Measurements from ENCODE around the gene RNPEP. TPM values are rescaled to one million over a fixed set of nuclear protein-coding genes. Genes with fewer than 3 reads are reported as not detected.

Gene RNPEP
- total and polyA plus RNA-seq, 8 donors: 19.8 to 43.5 (median 28.0) TPM

DNA sequence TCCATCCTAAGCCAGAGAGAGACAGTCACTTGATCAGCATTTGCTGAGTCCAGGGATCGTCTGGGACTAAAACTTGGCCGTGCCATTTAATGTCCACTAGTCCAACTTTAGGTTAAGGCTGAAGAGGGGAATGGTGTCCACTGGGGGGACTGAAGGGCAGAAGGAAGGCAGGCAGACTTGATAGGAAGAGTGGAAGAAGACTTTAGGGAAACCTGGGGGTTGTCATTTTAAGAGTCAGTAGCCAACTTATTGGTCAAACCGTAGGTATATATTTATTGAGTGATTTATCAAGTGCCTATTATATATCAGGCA lies 34.8 kb upstream of the RNPEP start:
- ATAC-seq: no peak
- DNase-seq: no peak
- H3K4me3 ChIP-seq: no peak overlapping the region
- FAIRE-seq: no peak
- H3K4me1 ChIP-seq: no peaks in the 10 kb centered on the region
- no peaks in the 10 kb centered on the region for H3K9me3 ChIP-seq
- peaks cover 0 to 4% (median 0%) of the 10 kb centered on the region in 4 donors for H3K27me3 ChIP-seq
- TF ChIP-seq CTCF (IDR thresholded peaks at IDR 0.05): no peak
- H3K27ac ChIP-seq: no peak overlapping the region
- no peaks in the 10 kb centered on the region for H3K36me3 ChIP-seq
- intact Hi-C loops (cut with DNase I): no loop called here
- WGBS, 2 donors: 34 to 46% methylated on average over 3 of the region's 3 CpGs

DNA sequence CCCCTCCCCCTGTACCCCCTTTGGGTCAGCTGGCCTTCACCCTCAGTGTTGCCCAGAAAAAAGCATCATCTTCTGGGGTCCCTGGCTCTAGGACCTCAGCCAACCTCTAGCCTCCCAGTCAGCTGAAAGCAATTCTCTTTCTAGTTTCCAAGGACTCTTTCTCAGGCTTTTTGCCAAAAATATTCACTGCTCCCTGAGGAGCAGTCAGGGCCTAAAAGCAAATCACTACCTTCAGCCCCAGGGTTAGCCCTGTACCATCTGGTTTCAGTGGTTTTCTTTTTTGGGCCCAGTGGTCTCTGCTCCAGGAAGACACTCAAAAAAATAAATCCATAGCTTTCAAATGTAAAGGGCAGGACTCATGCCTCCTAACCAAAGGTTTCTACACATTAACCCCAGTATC lies 33.0 kb upstream of the RNPEP start:
- TF ChIP-seq CTCF (IDR thresholded peaks at IDR 0.05): no peak

GRCh38 chr1:201954263-201955008 lies 28.0 kb upstream of the RNPEP start:
- peaks cover 0 to 12% (median 11%) of the 10 kb centered on the region in 3 donors for H3K4me1 ChIP-seq
- H3K27me3 ChIP-seq: no peaks in the 10 kb centered on the region
- intact Hi-C loops (cut with DNase I): no loop called here
- no peaks in the 10 kb centered on the region for H3K9me3 ChIP-seq
- peak overlapping the region; percentile 69 to 85 (median 78) for H3K4me3 ChIP-seq
- no peak for FAIRE-seq
- WGBS, 2 donors: 57% methylated on average over 24 of the region's 24 CpGs
- no peak for DNase-seq
- peak overlapping the region; percentile 66 to 90 (median 78) for H3K27ac ChIP-seq
- H3K36me3 ChIP-seq: peaks cover 2 to 14% (median 10%) of the 10 kb centered on the region in 3 donors
- peak; percentile 2 to 11 (median 8) for ATAC-seq
- TF ChIP-seq CTCF (IDR thresholded peaks at IDR 0.05): no peak

More for the DNA sequence above, 33.0 kb upstream of the RNPEP start:
- intact Hi-C loops (cut with DNase I): no loop called here
- Histone ChIP-seq H3K27me3 (no peaks in the 10 kb centered on the region), H3K4me3 (no peak overlapping the region), H3K27ac (no peak overlapping the region), H3K4me1 (no peaks in the 10 kb centered on the region), H3K36me3 (no peaks in the 10 kb centered on the region), H3K9me3 (no peaks in the 10 kb centered on the region)
- FAIRE-seq (no peak), DNase-seq (no peak), ATAC-seq (no peak)

GRCh38 chr1:201955009-201955728 lies 27.3 kb upstream of the RNPEP start, which contains the start of gene TIMM17A:
TSS of gene TIMM17A (plus strand) at chr1:201955503. CDS start at chr1:201955527, 24 bp downstream.
- TF ChIP-seq CTCF (IDR thresholded peaks at IDR 0.05): no peak
- Histone ChIP-seq H3K4me3 (peak within 1 kb of the TSS; percentile 69 to 85 (median 78)), H3K27me3 (no peaks in the 10 kb centered on the region), H3K9me3 (no peaks in the 10 kb centered on the region), H3K4me1 (peaks cover 0 to 12% (median 11%) of the 10 kb centered on the region in 3 donors), H3K36me3 (peaks cover 2 to 17% (median 11%) of the 10 kb centered on the region in 3 donors), H3K27ac (peak within 1 kb of the TSS; percentile 66 to 90 (median 78))
- intact Hi-C loops (cut with DNase I): no loop called here
- 1% methylated on average over 43 of the region's 43 CpGs for WGBS, 2 donors
- peak; percentile 84 for FAIRE-seq
- peak; percentile 93 to 97 (median 95) for DNase-seq
- peak; percentile 100 for ATAC-seq
